ENCODE results near the gene RAP2B.
"Not testable (repeated sequence)": the region's sequence is repeated elsewhere in the genome, so short reads cannot be mapped to it uniquely, and the experiment has no call there.

RAP2B gene

DNA sequence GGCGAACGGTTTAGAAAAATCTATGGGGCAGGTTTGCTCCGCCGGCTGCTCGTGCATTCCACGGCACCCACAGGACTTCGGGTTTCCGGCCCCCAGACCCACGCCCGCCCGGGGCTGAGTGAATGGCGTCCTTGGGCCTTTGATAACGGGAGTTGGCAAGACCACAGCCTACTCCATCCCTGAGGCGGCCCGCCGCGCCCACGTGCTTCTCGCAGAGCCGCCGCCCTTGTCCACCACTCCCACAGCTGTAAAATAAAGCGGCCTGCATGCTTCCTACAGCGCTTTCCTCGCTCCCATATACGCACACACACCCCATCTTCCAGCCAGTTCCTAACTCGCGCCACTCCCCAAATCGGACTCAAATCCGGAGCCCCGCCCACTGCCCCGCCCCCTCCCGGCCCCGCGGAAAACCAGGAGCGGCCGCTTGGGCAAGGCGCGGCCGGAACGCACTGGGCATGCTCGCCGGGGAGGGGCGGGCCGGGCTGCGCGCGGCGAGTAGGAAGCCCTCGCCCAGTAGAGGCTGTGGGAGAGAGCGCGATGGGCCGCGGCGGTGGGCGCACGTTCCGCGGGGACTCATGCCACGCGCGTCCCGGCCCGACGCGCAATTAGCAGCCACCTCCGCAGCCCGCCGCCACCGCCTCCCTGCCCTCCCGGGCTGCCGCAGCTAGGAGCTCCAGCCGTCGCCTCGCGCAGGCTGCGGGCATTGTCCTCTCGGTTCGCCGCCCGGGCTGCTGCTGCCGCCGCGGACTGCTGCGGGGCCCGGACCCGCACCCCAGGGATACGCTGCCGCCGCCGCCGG lies at the start of gene RAP2B:
Gene RAP2B, plus strand, starts transcription at position 513 of the 799 bp plus-strand sequence. CDS start 468 bp downstream, outside the sequence.
- peak; percentile 90 to 99 for DNase-seq

DNA sequence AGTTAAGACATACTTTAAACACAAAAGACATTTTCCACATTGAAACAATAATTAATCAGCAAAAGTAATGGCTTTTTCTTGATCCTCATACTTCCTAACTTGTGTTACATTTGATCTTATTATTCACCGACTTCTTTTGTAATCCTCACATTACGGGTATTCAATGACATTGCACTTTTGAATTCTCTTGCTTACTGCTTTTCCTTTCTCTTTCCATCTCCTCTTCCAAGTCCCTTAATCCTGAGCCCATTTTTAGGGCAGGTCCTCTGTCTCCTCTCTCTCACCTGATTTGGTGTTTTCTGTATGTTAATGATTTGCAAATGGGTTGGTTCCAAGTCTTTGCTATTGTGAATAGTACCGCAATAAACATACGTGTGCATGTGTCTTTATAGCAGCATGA lies 48.5 kb upstream of the RAP2B start:
- DNase-seq = no peak

DNA sequence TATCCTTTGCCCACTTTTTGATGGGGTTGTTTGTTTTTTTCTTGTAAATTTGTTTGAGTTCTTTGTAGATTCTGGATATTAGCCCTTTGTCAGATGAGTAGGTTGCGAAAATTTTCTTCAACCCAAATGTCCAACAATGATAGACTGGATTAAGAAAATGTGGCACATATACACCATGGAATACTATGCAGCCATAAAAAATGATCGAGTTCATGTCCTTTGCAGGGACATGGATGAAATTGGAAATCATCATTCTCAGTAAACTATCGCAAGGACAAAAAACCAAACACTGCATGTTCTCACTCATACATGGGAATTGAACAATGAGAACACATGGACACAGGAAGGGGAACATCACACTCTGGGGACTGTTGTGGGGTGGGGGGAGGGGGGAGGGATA lies 47.8 kb upstream of the RAP2B start:
- DNase-seq = not testable (repeated sequence)

DNA sequence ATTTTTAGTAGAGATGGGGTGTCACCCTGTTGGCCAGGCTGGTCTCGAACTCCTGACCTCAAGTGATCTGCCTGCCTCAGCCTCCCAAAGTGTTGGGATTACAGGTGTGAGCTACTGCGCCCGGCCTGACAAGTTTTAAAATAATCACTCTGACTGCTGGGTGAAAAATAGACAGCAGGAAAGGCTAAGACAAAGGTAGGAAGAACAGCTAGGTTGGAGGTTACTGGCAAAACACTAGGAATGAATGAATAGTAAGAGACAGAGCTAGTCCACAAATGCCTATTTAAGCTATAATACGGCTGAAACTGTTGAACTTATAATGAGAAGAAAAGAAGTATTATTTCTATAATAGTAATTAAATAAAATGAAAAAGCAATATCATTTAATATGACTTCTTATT lies 46.7 kb upstream of the RAP2B start:
- no peak for DNase-seq

DNA sequence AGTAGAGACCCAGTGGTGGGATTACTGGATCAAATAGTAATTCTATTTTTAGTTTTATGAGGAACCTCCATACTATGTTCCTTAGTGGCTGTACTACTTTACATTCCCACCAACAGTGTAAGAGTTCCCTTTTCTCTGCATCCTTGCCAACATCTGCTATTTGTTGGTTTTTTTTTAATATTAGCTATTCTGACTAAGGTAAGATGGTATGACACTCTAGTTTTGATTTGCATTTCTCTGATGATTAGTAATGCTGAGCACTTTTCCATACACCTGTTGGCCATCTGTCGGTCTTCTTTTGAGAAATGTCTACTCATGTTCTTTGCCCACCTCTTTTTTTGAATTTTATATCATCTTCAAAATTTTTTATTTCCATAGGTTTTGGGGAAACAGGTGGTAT lies 34.2 kb upstream of the RAP2B start:
- no peak for DNase-seq

DNA sequence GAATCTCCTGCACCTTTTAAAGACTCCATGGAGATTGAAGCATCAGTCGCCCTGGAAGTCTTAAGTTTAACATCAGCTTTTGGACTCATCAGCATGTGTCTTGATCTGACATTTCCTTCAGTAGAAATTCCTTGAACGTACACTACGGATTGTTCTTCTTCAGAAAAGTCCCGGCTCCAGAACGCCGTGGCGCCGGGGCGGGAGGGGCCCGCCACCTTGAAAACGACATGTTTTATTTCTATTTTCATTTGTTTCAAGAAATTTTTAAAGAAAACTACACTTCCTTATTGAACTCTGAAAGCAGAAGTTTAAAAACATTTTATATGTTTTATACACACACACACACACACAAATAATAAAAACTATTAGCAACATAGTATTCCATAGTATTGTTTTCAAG lies 32.6 kb upstream of the RAP2B start:
- DNase-seq = no peak

DNA sequence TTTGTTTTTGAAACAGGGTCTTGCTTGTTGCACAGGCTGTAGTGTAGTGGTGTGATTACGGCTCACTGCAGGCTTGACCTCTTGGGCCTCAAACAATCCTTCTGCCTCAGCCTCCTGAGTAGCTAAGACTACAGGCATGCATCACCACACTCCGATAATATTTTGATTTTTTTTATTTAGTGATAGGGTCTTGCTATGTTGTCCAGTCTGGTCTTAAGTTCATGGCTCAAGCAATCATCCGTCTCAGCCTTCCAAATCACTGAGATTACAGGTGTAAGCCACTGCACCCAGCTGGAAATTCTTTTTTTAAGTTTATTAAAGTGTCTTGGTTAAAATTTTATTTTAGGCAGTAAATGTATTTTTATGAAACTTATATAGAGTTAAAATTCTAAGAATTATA lies 32.2 kb upstream of the RAP2B start:
- no peak for DNase-seq

DNA sequence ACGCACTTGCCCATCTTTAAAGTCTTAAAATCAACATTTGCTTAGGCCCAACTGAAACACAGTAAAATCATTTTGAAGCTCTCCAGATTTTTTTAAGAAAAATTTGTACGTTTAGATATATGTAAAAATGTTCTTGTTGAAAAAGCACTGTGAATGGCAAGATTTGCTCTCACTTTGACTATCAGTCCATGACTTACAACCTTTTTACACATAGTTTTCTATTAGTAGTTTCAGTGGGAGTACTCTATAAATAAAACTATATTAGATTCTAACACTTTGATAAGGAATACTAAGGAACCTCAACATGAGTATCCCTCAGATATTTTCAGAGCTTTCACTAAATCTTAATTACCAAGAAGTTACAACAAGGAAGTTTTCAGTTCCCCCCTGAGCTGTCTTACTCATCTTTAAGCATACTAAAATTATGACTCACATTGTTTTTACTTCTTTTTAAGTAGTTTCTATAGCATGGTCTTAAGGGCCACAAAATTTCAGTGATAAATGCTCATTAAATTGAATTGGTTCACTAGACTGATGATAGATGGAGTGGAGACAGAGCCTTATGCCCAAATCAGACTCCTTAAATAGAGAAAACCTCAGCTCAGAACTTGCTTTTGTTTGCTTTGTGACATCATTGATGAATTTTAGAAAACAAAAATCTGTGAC lies 31.6 kb upstream of the RAP2B start:
- DNase-seq = no peak

DNA sequence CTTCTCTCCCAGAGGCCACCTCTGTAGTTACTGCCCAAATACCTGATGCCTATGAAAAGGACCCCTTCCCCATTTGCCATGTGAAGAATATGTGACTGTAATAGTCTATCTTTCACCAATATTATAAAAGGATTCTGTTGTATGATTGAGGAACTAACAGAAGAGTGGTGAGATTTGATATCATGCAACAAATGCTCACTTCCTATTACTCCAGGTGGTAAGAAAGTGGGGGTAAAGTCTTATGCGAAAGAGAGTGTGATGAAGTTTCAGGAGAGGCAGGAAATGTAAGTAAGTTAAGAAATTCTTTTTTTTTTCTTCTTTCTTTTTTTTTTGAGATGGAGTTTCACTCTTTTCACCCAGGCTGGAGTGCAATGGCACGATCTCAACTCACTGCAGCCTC lies 24.4 kb upstream of the RAP2B start:
- DNase-seq = no peak

DNA sequence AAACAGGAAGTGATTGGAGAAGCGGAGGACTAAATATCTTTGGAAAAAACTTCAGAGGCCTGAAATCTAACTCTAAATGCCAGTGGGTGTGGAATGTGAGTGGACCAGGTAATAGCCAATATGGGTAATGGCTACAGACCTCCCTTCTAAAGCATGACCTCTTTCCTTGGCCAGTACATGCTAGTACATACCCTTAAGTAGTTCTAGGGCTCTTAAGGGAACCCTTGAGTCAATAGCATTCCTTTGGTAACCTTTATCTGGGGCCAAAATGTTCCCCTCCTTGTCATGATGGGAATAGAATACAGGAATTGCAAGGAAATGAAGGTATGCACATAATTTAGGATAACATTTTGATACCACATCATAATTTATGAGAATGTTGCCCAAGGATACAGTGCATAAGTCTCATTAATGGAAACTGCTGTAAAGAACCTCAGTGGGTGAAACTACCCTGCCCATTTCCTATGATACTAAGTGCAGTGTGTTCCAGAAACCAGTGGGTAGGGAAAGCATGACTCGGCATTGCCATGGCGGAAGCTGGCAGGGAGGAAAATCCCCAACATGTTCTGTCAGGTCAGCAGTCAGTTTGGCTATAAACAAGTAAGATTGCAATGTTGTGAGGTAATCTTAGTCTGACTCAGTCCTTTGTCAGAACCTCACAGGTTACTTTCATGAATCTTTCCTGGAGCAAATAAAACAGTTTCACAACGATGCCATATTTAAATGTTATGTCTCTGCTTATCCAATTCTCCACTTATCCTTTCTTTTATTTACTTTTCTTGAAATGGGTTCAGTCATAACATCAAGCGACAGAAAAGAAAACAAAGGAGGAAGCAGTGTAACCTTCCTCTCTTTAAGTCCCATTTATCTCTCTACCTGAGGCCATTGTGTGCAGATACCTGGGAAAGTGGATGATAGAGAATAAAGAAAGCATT lies 23.5 kb upstream of the RAP2B start:
- DNase-seq = peak; percentile 29 to 39

DNA sequence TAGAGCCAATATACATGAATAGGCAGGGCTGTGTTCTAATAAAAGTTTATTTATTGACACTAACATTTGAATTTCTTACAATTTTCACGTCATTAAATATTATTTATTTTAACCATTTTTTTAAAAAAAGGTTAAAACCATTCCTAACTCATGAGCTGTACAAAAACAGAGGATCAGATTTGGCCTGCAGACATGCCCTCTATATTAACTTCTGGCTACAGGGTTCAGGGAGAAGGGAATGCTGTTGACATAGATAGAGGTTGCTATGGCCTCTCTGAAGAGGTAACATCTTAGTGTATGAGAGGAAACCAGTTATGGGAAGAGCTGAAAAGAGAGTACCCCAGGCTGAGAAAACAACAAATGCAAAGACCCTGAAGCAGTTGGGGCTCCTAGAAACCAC lies 19.1 kb upstream of the RAP2B start:
- no peak for DNase-seq

DNA sequence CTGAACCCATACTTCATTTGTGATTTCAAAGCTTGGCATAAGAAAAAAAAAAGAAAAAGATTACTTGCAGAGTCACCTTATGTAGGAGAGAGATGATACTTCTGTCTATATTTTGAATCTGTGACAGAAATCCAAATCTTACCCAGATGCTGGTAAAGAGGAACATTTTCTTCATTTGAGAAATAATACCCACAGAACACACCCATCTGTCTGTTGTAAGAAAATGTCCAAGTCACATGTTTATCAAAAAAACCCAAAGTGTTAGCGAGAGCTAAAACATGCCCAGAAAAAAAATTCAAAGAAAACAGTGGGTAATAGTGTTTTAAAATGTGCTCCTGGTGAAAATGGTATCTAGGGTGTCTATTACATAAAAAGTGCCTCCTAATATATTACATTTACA lies 18.0 kb upstream of the RAP2B start:
- no peak for DNase-seq

DNA sequence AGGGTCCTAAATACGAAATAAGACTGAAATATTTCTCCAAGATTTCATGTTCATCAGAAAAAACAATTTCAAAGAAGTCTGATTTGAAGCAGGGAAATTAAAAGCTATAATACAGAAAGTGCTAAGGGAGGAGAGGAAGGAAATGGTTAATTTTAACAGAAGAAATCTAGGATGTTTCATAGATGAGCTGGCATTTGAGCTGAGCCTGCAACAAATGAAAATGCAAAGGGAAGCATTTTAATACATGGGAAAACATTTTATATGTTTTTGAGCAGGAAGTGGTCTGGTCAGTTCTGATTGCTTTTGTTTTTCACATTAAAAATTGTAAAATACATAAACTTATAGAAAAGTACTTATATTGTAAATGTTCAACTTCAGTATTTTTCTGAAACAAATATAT lies 17.2 kb upstream of the RAP2B start:
- no peak for DNase-seq

DNA sequence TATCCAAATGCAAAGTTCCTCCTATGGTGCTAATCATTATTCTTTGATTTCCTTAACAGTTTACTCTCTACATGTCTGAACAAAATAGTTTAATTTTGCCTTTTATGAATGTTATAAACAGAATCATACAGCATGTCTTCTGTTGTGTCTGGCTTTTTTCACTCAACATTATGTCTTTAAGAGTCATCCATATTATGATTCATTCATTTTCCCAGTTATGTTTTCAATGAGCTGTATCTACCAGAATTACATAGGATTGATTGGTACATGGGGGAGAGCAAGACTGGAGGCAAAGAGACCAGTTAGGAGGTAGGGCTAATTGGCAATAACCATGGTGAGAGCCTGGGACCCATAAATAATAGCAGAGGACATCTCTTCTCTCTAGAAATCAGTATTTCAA lies 16.6 kb upstream of the RAP2B start:
- no peak for DNase-seq

DNA sequence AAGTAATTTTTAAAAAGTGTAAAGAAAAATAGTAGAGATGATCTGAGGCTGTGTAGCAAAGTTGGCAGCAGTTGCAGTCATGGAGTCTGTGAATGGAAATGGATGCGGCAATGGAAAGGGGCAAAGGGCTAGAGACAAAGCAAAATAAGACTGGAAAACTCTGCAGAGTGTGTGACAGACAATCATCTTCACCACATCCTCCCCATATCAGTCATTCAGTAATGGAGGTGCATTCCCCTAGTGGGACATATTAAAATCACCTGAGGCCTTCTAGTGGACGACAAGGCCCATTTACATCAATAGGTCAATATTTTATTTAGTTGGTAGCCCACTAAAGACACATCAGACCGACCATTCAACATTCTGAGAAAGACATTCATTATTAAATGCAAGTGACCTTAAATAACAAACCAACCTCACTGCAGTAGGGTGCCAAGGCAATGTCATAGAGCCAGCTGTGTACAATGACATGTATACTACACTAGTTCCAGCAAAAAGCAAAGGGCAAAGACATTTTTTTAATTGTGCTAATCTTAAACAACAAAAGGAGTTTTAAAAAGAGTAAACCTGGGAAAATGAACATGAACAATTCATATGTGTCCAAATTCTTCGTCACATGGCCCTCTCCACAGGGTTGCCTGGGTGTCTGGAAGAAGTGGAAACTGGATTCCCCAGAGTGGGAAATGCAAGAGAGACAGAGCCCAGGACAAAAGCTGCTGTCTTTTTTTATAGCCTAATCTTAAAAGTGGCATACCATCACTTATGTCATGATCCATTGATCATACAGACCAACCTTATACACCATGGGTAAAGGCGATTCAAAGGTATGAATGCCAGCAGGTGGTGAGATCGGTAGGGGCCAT lies 15.6 kb upstream of the RAP2B start:
- DNase-seq = no peak

DNA sequence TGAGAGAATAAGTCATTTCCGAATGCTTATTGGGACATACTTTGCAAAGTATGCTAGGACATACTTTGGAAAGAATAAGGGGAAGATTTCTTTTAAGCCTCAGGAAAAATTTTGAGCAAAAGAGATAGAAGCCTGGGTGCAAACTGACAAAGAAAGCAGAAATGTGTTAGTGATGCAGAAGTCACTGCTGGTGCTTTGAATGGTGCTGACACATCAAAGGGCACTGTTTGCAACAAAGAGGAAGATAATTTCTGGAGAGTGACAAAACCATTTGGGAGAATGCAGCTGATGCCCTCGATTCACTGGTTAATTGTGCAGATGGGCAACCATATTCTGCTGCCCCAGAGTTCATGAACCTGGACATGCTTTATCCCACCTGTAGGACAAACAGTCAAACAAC lies 11.0 kb upstream of the RAP2B start:
- no peak for DNase-seq

DNA sequence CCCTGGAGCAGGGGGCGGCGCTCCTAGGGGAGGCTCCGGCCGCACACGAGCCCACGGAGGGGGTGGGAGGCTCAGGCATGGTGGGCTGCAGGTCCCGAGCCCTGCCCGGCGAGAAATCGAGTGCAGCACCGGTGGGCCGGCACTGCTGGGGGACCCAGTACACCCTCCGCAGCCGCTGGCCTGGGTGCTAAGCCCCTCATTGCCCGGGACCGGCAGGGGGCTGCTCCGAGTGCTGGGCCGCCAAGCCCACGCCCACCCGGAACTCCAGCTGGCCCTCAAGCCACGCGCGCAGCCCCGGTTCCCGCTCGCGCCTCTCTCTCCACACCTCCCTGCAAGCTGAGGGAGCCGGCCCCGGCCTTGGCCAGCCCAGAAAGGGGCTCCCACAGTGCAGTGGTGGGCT lies 6.2 kb upstream of the RAP2B start:
- not testable (repeated sequence) for DNase-seq

DNA sequence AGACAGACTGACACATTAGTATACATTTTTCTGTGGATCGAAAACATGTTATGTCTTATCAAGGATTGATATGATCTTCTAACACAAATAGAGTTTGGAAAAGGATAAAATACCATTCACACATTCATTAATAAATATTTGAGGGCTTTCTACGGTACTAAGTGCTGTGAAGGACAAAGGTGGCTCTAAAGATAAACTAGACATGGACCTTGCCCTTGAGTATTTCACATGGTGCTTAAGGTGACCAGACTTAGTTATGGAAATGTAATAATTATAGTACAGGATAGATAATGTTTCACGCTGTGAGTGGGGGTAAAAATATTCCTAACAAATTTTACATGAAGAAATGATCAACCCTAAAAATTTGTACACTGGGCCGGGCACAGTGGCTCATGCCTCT lies 3.8 kb upstream of the RAP2B start:
- no peak for DNase-seq

DNA sequence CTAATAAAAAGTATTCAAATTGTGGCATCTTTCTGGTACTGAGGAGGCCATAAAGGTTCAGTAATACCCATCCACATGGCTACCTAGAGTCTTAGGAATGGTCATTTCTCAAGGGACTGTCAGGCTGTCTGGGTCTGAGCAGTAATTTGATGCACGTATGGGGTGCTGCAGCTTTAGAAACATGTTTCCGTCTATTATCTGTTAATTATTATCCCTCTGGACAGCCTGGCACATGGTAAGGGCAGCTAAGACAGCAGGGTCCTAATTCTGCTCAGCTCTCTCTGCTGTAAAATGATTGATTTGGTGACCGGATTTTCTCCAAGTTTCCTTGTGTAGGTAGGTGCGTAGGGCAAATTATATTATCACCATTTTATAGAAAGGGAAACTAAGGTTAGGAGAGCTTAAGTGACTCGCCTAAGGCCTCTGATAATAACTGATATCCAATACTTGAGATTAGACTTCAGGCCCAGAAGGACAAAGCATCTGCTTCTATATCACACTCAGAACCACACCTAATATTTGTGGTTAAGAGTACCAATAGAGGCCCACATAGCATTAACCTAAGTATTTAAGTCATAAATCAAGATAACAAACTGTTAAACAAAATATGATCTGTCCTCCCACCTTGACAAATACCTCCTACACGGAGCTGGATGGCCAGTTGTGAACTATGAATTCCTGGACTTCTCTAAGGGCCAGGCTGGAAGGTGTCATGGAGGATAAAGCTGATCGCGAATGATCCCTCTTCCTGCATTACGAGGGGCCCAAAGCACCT lies 2.9 kb upstream of the RAP2B start:
- DNase-seq = no peak

DNA sequence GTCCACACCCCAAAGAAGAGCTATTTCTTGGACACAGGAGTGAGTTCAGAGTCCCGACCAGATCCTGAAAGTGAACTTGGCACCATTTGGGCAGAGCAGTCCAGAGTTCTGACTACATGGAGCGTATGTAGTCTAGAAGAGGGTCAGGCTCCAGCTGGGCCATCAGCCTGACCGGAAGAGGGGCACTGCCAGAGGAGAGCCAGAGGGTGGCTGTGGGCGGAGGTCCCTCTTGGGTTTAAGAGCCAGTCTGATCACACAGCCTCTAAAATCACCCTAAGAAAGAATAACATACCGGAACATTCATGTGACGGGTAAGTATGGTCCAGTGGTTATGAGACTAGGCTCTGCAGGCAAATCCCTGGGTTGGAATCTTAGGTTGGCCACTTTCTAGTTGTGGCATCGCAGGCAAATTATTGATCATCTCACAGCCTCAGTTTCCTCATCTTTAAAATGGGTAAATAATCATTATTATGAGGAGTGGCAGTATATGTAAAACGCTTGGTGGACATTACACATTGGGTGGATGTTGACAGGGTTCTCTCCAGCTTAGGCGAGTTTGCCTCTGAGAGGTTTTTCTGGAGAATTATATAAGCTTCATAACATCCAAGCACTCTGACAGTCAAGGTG lies 2.1 kb upstream of the RAP2B start:
- no peak for DNase-seq

DNA sequence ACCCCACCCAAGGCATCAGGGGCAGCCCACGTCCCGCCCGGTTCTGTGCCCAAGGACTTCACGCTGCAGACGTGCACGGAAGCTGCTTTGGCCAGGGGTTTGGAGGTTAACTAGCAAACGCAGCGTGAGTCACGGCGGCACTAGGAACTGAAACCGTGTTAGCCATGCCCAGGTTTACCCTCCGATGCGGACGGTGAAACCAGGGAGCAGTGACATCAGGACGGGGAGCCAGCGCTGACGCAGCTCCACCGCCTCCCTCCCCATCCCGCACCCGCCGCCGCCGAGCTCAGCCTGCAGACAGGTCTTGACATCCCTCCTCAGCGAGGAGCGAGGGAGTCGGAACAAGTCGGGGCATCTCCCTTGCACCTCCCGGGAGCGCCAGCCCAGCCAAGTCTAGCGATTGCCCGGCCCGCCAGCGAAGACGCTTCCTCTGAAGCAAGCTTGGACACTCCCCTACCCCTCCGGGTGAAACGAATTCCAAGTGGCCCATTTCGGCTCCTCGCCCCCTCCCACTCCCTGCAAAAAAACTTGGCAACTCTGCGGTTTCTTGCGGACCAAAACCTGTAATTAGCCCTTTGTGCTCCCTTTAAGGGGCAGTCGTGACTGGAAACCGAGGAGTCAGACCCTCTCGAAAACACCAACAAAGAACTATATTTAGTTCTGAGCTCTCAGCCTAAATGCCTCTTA lies 1.4 kb upstream of the RAP2B start:
- DNase-seq = peak; percentile 52 to 69
